Cortex of kidney (tissue), 1 donor: ENCODE results near the gene KCNAB1.

Experiments
- DNase-seq: peaks from one replicate; lab custom pipeline; 2025; lab: John Stamatoyannopoulos, UW

Gene KCNAB1

GRCh38 chr3:156140001-156140595 is 19.7 kb downstream of the KCNAB1 start:
- no peak for DNase-seq

GRCh38 chr3:156142702-156143101 is 22.3 kb downstream of the KCNAB1 start:
- no peak for DNase-seq

DNA sequence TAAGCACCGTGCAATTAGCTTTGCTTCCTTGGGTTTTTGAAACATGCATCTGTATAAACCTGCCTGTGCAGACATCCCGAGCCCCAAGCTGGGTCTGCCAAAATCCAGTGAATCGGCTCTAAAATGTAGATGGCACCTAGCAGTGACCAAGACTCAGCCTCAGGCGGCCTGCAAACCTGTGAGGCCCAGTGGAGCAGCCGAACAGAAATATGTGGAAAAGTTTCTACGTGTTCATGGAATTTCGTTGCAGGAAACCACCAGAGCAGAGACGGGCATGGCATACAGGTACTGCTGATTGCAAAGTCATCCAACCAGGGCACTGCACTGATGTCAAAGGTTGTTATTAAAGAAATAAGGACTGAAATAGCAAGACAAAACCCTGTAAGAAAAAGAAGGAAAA is 22.8 kb downstream of the KCNAB1 start:
- DNase-seq: no peak

- DNase-seq: no peak
Observed at GRCh38 chr3:156144060-156144459, 23.7 kb downstream of the KCNAB1 start.

- no peak for DNase-seq
Observed at GRCh38 chr3:156145866-156146265, 25.5 kb downstream of the KCNAB1 start.

DNA sequence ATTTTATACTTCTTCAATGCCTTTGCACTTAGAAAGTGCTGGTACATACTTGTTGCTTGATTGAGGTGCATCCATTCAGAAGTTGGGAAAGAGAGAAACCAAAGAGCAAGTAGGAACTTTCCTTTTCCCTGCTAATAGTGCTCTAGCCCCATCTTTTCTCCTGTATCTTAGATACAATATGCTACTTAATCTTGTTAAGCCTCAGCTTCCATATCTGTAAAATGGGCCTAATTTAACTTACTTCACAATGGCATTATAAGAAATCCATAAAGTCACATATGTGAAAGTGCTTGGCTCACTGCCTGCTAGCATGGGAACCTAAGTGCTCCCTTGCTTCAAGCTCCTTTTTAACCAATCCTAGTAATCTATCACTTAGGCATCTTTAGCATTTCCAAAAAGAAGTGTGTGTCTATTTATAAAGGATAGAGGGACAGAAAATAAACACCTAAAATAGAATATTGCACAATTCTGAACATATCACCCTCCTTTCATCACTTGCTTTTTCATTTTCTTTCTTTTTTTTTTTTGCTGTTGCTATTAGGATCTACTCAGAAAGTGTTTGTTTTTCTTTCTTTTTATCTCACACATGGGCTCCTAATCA is 28.1 kb downstream of the KCNAB1 start:
- DNase-seq: no peak

- DNase-seq: no peak
Observed at GRCh38 chr3:156148946-156149381, 28.6 kb downstream of the KCNAB1 start.

GRCh38 chr3:156149876-156150275 is 29.5 kb downstream of the KCNAB1 start:
- DNase-seq: no peak

DNA sequence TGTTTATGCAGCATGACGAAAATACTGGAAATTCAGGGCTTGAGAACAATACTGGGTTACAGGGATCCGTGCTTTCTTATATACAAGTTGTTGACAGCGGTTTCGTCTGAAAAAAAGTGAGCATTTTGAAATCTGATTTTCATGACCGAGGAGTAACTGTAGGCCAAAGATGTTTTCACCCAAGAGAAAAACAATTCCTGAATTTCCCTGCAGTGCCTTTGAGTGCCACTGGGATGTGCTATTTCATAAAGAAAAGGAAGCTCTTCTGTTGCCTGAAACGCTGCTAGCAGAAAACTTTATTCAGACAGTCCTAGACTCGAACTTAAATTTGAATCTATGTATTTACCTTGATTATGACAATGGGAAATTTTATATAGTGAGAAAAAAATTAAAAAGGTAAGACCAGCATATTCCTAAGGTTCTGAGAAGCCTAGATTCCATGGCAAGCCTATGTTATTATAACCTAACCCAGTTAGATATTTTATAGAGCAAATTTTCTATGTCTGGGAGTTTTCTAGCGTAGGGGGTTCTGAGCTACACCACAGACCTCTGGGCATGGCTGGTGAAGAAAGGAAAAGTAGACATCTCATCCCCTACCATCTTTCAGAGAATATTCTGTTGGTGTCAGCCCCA is 30.2 kb downstream of the KCNAB1 start:
- no peak for DNase-seq

- no peak for DNase-seq
Observed at GRCh38 chr3:156151824-156152428, 31.5 kb downstream of the KCNAB1 start.

- DNase-seq: no peak
Observed at GRCh38 chr3:156158656-156159295, 38.4 kb downstream of the KCNAB1 start.

- no peak for DNase-seq
Observed at GRCh38 chr3:156160647-156161046, 40.3 kb downstream of the KCNAB1 start.

GRCh38 chr3:156161172-156161571 is 40.8 kb downstream of the KCNAB1 start:
- no peak for DNase-seq

DNA sequence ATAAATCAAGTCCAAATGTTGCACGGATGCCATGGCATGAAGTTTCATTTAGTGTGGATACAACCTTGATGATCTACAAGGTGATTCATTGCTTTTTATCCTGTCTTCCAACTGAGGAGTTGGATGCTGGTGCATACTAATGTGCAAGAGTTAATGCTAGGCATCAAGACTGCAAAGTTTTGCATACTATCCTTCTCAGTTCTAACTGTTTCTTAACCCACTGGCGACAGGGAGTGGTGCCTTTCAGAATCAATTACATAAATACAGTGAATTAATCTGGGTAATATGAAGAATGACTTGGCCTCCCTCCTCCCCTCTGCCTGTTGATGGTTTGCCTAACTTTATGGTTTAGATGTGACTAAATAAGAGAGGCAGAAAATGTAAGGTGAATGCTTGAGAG is 43.5 kb downstream of the KCNAB1 start:
- no peak for DNase-seq

- no peak for DNase-seq
Observed at GRCh38 chr3:156166808-156167207, 46.4 kb downstream of the KCNAB1 start.

DNA sequence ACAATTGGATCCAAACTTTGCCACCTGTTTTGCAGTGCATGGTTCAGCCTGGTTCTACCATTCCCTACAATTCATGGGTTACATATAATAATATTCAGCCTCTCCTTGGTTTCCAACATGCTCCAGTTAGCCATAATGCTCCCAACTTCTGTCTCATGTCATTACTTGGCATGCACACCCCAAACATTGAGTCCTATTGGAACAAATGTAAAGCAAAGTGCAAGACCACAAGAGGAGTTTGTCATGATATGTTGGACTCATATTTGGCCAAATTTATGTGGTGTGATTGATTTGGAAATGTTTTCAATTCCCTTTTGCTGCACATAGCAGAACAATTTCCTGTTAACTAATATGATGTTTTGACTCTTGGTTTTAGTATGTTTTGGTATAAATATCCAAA is 50.2 kb downstream of the KCNAB1 start:
- no peak for DNase-seq

GRCh38 chr3:156171281-156172267 is 51.2 kb downstream of the KCNAB1 start:
- DNase-seq: no peak

GRCh38 chr3:156172536-156172935 is 52.2 kb downstream of the KCNAB1 start:
- DNase-seq: no peak

DNA sequence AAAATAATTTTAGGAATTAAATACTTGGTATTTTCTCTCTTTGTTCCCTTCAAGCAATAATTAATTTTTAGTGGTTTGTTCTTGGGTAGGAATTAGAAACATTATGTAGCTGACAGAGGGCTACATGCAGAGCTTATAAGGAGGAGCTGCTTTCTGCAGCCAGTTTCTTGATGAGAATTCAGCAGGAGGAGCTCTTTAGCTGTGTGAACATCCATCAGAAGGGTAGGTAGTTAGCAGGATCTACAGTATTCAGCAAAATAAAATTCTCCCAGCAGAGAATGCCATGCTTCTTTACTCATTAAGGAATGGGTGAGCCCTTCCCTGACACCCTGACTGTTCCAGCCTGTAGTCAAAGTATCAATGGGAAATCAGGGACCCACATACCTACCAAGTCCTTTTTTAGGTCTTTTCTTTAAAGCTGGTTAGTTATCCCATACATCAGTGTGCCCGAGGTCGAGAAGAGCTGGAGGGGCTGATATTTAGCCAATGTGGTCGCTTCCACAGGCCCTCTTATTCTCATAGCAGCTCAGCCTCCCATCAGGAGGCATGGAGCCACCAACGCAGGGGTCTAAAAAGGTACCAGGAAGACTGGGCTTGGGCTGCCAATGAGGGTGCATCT is 54.0 kb downstream of the KCNAB1 start:
- no peak for DNase-seq

DNA sequence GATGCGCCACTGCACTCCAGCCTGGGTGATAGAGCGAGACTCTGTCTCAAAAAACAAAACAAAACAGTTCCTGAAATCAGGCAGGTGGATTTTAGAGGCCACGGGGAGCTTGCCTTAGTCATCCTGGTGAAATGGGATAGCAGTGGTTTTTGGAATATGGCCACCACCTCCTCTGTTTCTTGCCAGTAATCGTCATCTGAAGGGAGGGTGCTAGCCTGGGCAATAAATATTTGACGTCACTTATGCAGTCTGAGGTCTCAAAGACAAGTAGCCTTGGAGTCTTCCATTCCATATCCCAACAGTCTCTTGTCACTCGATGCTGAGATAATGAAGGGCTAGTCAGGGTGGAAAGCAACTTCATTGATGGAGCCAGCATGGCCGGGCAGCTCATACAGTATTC is 55.2 kb downstream of the KCNAB1 start:
- no peak for DNase-seq

DNA sequence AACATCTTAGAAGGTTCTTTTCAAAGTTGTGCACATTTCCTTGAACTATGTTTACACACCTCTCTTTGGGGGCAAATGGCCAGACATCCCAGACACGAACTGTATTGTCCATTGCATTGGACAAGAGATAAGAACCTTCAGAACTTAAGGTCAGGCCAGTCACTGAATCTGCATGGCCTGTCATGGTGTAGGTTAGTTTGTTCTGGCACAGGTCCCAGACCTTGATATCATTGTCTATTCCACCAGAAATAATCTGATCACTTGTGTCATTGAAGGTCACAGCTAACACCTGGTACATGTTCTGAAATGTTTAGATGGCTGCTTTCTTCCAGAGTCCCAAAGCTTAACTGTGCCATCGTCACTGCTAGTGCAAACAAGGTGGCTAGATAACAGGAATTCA is 55.7 kb downstream of the KCNAB1 start:
- DNase-seq: no peak
